Breast epithelium (tissue), 3 donors: Measurements from ENCODE around the gene GCN1.

Experiments used
- CTCF ChIP-seq, 3 donors: fragments of 450-650 bp; IDR thresholded peaks; one replicate each; pipeline ENCODE4 v1.5.1; 2016 to 2017; ENCODE audit warnings: antibody characterized with exemption in 3 of 3, mild to moderate bottlenecking in 3 of 3, moderate library complexity in 3 of 3
- POLR2A ChIP-seq: fragments of 450-650 bp; IDR thresholded peaks from one replicate; pipeline ENCODE4 v1.6.1; 2016; ENCODE audit warnings: antibody characterized with exemption, mild to moderate bottlenecking, moderate library complexity
- POLR2AphosphoS5 ChIP-seq, 3 donors: sonication (generic); formaldehyde crosslinking; IDR thresholded peaks; one replicate each; pipeline ENCODE4 v1.6.1; 2017; ENCODE audit warnings: antibody characterized with exemption in 3 of 3

GRCh38 chr12:120102189-120103043, 92.1 kb downstream of the GCN1 start:
- TF ChIP-seq CTCF (IDR thresholded peaks at IDR 0.05) (no peak), POLR2A (no peak), POLR2AphosphoS5 (IDR thresholded peaks at IDR 0.05) (no peak)
